Lower leg skin (tissue), 4 donors: Measurements from ENCODE around the gene COL18A1. TPM values are rescaled to one million over a fixed set of nuclear protein-coding genes. Genes with fewer than 3 reads are reported as not detected.

ENCODE experiments used
- DNase-seq, 2 donors: peaks; one replicate each; pipeline ENCODE4 v3.0.0-alpha.2; 2019; ENCODE audit warnings: low spot score in 2 of 2
- H3K4me3 ChIP-seq: fragments of 200-600 bp; sonication (generic); 2 replicates; pipeline ENCODE4 v1.5.1; 2017; ENCODE audit warnings: mild to moderate bottlenecking, low read depth; ENCODE audit not compliant: poor library complexity, severe bottlenecking
- CTCF ChIP-seq, 3 donors: fragments of 450-650 bp; IDR thresholded peaks; one replicate each; pipeline ENCODE4 v1.5.1; 2016; ENCODE audit warnings: antibody characterized with exemption in 3 of 3, mild to moderate bottlenecking in 3 of 3, moderate library complexity in 2 of 3
- POLR2A ChIP-seq, 2 donors: fragments of 450-650 bp; IDR thresholded peaks; one replicate each; pipeline ENCODE4 v1.6.1; 2016 to 2017; ENCODE audit warnings: antibody characterized with exemption in 2 of 2, mild to moderate bottlenecking in 1 of 2, moderate library complexity in 1 of 2
- WGBS, 2 donors: methylation state at CpG; one replicate each; pipeline ENCODE4 v1.1.5; 2018; 5-methylcytosine and 5-hydroxymethylcytosine counted together
- intact Hi-C: fragments of 100-400 bp; cut with DNase I; formaldehyde crosslinking; loops from one replicate; pipeline ENCODE4 v1.15.0; 2023; ENCODE audit warnings: low total_unique reads
- total RNA-seq, 4 donors: library from RNA; depleted of rRNA; stranded (reverse); fragments of >200 nt; gene quantifications; one replicate each; pipeline ENCODE4 v1.1.0, GENCODE V29; 2016

Gene COL18A1
- total RNA-seq, 4 donors from 2014 or later, result 63.3 to 126 (median 85.9) TPM

GRCh38 chr21:45491056-45491455, 86.1 kb downstream of the COL18A1 start:
- WGBS, 2 donors, result 91 to 93% methylated on average over 17 to 20 of the region's 20 CpGs
- intact Hi-C loops, result no loop called here
- TF ChIP-seq POLR2A (IDR thresholded peaks at IDR 0.05) (no peak), CTCF (IDR thresholded peaks at IDR 0.05) (no peak)
- no peak for DNase-seq
- no peak overlapping the region for H3K4me3 ChIP-seq

- H3K4me3 ChIP-seq, result no peak overlapping the region
- intact Hi-C loops, result no loop called here
- WGBS, 2 donors, result 90 to 91% methylated on average over 8 to 9 of the region's 9 CpGs
- TF ChIP-seq POLR2A (IDR thresholded peaks at IDR 0.05) (no peak), CTCF (IDR thresholded peaks at IDR 0.05) (no peak)
- no peak for DNase-seq
Observed at GRCh38 chr21:45491623-45492022, 86.7 kb downstream of the COL18A1 start.

- 84 to 92% methylated on average over 7 to 19 of the region's 20 CpGs for WGBS, 2 donors
- intact Hi-C loops, result no loop called here
- no peak for TF ChIP-seq POLR2A (IDR thresholded peaks at IDR 0.05)
- no peak for TF ChIP-seq CTCF (IDR thresholded peaks at IDR 0.05)
- no peak overlapping the region for H3K4me3 ChIP-seq
- no peak for DNase-seq
Observed at GRCh38 chr21:45492765-45493164, 87.8 kb downstream of the COL18A1 start.

GRCh38 chr21:45493401-45494001, 88.5 kb downstream of the COL18A1 start:
- no peak overlapping the region for H3K4me3 ChIP-seq
- WGBS, 2 donors, result 91 to 96% methylated on average over 11 to 14 of the region's 21 CpGs
- intact Hi-C loops, result no loop called here
- DNase-seq, result no peak
- no peak for TF ChIP-seq CTCF (IDR thresholded peaks at IDR 0.05)
- TF ChIP-seq POLR2A (IDR thresholded peaks at IDR 0.05), result no peak

- intact Hi-C loops, result no loop called here
- TF ChIP-seq POLR2A (IDR thresholded peaks at IDR 0.05) (no peak), CTCF (IDR thresholded peaks at IDR 0.05) (no peak)
- DNase-seq, result no peak
- WGBS, 2 donors, result 87 to 91% methylated on average over 13 to 27 of the region's 27 CpGs
- no peak overlapping the region for H3K4me3 ChIP-seq
Observed at GRCh38 chr21:45494135-45494850, 89.3 kb downstream of the COL18A1 start.
